RWPE2 (cell line): Measurements from ENCODE around the gene RAB3GAP1.

ENCODE experiments used
- ATAC-seq: fragments of 200-7000 bp; cut with Tn5 transposase; 3 replicates; pipeline ENCODE4 v1.9.1; 2021; ENCODE audit warnings: low read depth
- DNase-seq: peaks from one replicate; pipeline ENCODE4 v3.0.0-alpha.2; 2020; ENCODE audit warnings: low spot score
- H3K27ac ChIP-seq: fragments of 450-650 bp; 2 replicates; pipeline ENCODE4 v1.5.1; 2017; ENCODE audit warnings: mild to moderate bottlenecking; ENCODE audit not compliant: poor library complexity, severe bottlenecking
- H3K27me3 ChIP-seq: fragments of 250-450 bp; sonication (Bioruptor Pico); 2 replicates; pipeline ENCODE4 v1.5.1; 2021; ENCODE audit warnings: mild to moderate bottlenecking, moderate library complexity; ENCODE audit not compliant: insufficient read depth, poor library complexity, severe bottlenecking
- H3K36me3 ChIP-seq: fragments of 250-450 bp; sonication (Bioruptor Pico); 2 replicates; pipeline ENCODE4 v1.5.1; 2020; ENCODE audit warnings: low read depth, mild to moderate bottlenecking, moderate library complexity
- H3K4me1 ChIP-seq: fragments of 250-450 bp; sonication (Bioruptor Pico); 2 replicates; pipeline ENCODE4 v1.5.1; 2021; ENCODE audit warnings: mild to moderate bottlenecking, moderate library complexity; ENCODE audit not compliant: insufficient read depth, poor library complexity, severe bottlenecking
- H3K4me3 ChIP-seq: fragments of 250-450 bp; sonication (Bioruptor Pico); 2 replicates; pipeline ENCODE4 v1.5.1; 2021; ENCODE audit warnings: mild to moderate bottlenecking, moderate library complexity; ENCODE audit not compliant: severe bottlenecking
- H3K9me3 ChIP-seq: fragments of 250-450 bp; sonication (Bioruptor Pico); 2 replicates; pipeline ENCODE4 v1.5.1; 2021; ENCODE audit warnings: mild to moderate bottlenecking, moderate library complexity; ENCODE audit not compliant: severe bottlenecking
- CTCF ChIP-seq: fragments of 450-650 bp; IDR thresholded peaks from one replicate; pipeline ENCODE4 v1.5.1; 2017; ENCODE audit warnings: mild to moderate bottlenecking, moderate library complexity; ENCODE audit not compliant: poor library complexity, severe bottlenecking

RAB3GAP1 gene

GRCh38 chr2:135182601-135183000, 130.5 kb downstream of the RAB3GAP1 start:
- Histone ChIP-seq H3K27me3 (no peaks in the 10 kb centered on the region), H3K36me3 (peaks cover 5% of the 10 kb centered on the region; the same call in 1 of the 2 replicates), H3K27ac (no peak overlapping the region), H3K9me3 (no peaks in the 10 kb centered on the region), H3K4me3 (no peak overlapping the region), H3K4me1 (no peaks in the 10 kb centered on the region)
- ATAC-seq: no peak
- no peak for DNase-seq
- no peak for TF ChIP-seq CTCF

GRCh38 chr2:135183822-135184221, 131.7 kb downstream of the RAB3GAP1 start:
- H3K27ac ChIP-seq: no peak overlapping the region
- no peak for TF ChIP-seq CTCF
- H3K4me3 ChIP-seq: no peak overlapping the region
- DNase-seq (no peak), ATAC-seq (peak; percentile 62)
- H3K36me3 ChIP-seq: peaks cover 5% of the 10 kb centered on the region; the same call in 1 of the 2 replicates
- H3K9me3 ChIP-seq: no peaks in the 10 kb centered on the region
- H3K27me3 ChIP-seq: no peaks in the 10 kb centered on the region
- no peaks in the 10 kb centered on the region for H3K4me1 ChIP-seq

- no peak overlapping the region for H3K4me3 ChIP-seq
- no peaks in the 10 kb centered on the region for H3K9me3 ChIP-seq
- ATAC-seq (no peak), DNase-seq (no peak)
- no peaks in the 10 kb centered on the region for H3K27me3 ChIP-seq
- TF ChIP-seq CTCF: no peak
- H3K27ac ChIP-seq: no peak overlapping the region
- no peaks in the 10 kb centered on the region for H3K36me3 ChIP-seq
- H3K4me1 ChIP-seq: no peaks in the 10 kb centered on the region
These were observed 134.0 kb downstream of the RAB3GAP1 start for GRCh38 chr2:135186054-135186453.

- H3K4me3 ChIP-seq: no peak overlapping the region
- no peaks in the 10 kb centered on the region for H3K36me3 ChIP-seq
- no peak for TF ChIP-seq CTCF
- no peak for ATAC-seq
- DNase-seq: no peak
- no peak overlapping the region for H3K27ac ChIP-seq
- no peaks in the 10 kb centered on the region for H3K9me3 ChIP-seq
- no peaks in the 10 kb centered on the region for H3K27me3 ChIP-seq
- no peaks in the 10 kb centered on the region for H3K4me1 ChIP-seq
These were observed 135.2 kb downstream of the RAB3GAP1 start for GRCh38 chr2:135187270-135187669.

- Histone ChIP-seq H3K4me3 (no peak overlapping the region), H3K36me3 (no peaks in the 10 kb centered on the region), H3K9me3 (no peaks in the 10 kb centered on the region), H3K4me1 (no peaks in the 10 kb centered on the region), H3K27me3 (no peaks in the 10 kb centered on the region), H3K27ac (no peak overlapping the region)
- no peak for DNase-seq
- ATAC-seq: no peak
- TF ChIP-seq CTCF: no peak
These were observed 137.1 kb downstream of the RAB3GAP1 start for GRCh38 chr2:135189148-135189547.
